Endothelial cell (in vitro differentiated cells): ENCODE measurements around the gene ETV6. TPM values are rescaled to one million over a fixed set of nuclear protein-coding genes. Genes with fewer than 3 reads are reported as not detected.

ENCODE experiments used
- DNase-seq: peaks from one replicate; pipeline ENCODE4 v3.0.0; 2021; ENCODE audit warnings: low spot score
- H3K27ac Mint-ChIP-seq: one replicate; pipeline ENCODE4 v1.8.0; 2021; ENCODE audit warnings: mixed read lengths, inconsistent platforms; ENCODE audit not compliant: unreplicated experiment
- H3K27me3 Mint-ChIP-seq: one replicate; pipeline ENCODE4 v1.8.0; 2021; ENCODE audit warnings: mild to moderate bottlenecking, moderate library complexity, mixed read lengths, inconsistent platforms; ENCODE audit not compliant: unreplicated experiment
- H3K36me3 Mint-ChIP-seq: one replicate; pipeline ENCODE4 v1.8.0; 2021; ENCODE audit warnings: mild to moderate bottlenecking, low read depth, mixed read lengths, inconsistent platforms; ENCODE audit not compliant: unreplicated experiment
- H3K4me1 Mint-ChIP-seq: one replicate; pipeline ENCODE4 v1.8.0; 2021; ENCODE audit warnings: mild to moderate bottlenecking, mixed read lengths, inconsistent platforms; ENCODE audit not compliant: unreplicated experiment
- H3K4me3 Mint-ChIP-seq: one replicate; pipeline ENCODE4 v1.8.0; 2021; ENCODE audit warnings: mild to moderate bottlenecking, mixed read lengths, inconsistent platforms; ENCODE audit not compliant: unreplicated experiment
- H3K9me3 Mint-ChIP-seq: one replicate; pipeline ENCODE4 v1.8.0; 2021; ENCODE audit warnings: mixed read lengths, inconsistent platforms; ENCODE audit not compliant: unreplicated experiment
- total RNA-seq: library from RNA; stranded (reverse); fragmentation: NEBNext Ultra II Directional; extraction: Animal tissue kit (Norgen Biotek cat#: 25700); gene quantifications from one replicate; pipeline ENCODE4 v1.2.1, GENCODE V29; 2021; ENCODE audit not compliant: unreplicated experiment
- TF ChIP-seq, protein P1 (sequence below): fragments of 200-600 bp; sonication (generic); IDR thresholded peaks from one replicate; pipeline ENCODE4 v1.5.0; 2021; ENCODE audit warnings: antibody characterized with exemption; ENCODE audit not compliant: unreplicated experiment

ETV6 gene
- total RNA-seq, 1 donor from 2014 or later, result 98.7 TPM

DNA sequence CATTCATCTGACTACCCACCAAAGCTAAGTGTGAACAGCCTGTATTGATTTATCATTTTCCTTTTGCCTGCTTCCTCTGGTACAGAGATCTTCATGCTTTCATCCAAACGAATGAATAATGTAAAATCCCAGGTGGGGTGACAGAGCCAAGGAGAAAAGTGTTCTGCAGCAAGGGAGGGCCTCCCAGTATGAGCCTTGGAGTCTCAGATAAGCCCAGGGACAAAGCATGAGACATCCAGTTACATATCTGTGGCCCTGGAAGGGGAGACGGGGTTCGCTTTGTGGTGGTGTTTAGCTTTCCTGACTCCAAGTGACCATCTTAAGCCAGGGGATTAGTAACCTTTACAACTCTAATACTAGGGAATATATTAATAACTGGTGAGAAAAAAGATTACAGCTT lies 177.1 kb downstream of the ETV6 start:
- H3K9me3 Mint-ChIP-seq, result no peaks in the 10 kb centered on the region
- peaks cover 3% of the 10 kb centered on the region for H3K27me3 Mint-ChIP-seq
- H3K36me3 Mint-ChIP-seq, result peaks cover 26% of the 10 kb centered on the region
- no peak for DNase-seq
- H3K4me3 Mint-ChIP-seq, result no peak overlapping the region
- H3K27ac Mint-ChIP-seq, result peak overlapping the region; percentile 6
- TF ChIP-seq, protein P1, sequence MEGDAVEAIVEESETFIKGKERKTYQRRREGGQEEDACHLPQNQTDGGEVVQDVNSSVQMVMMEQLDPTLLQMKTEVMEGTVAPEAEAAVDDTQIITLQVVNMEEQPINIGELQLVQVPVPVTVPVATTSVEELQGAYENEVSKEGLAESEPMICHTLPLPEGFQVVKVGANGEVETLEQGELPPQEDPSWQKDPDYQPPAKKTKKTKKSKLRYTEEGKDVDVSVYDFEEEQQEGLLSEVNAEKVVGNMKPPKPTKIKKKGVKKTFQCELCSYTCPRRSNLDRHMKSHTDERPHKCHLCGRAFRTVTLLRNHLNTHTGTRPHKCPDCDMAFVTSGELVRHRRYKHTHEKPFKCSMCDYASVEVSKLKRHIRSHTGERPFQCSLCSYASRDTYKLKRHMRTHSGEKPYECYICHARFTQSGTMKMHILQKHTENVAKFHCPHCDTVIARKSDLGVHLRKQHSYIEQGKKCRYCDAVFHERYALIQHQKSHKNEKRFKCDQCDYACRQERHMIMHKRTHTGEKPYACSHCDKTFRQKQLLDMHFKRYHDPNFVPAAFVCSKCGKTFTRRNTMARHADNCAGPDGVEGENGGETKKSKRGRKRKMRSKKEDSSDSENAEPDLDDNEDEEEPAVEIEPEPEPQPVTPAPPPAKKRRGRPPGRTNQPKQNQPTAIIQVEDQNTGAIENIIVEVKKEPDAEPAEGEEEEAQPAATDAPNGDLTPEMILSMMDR, result no peak
- H3K4me1 Mint-ChIP-seq, result peaks cover 46% of the 10 kb centered on the region

DNA sequence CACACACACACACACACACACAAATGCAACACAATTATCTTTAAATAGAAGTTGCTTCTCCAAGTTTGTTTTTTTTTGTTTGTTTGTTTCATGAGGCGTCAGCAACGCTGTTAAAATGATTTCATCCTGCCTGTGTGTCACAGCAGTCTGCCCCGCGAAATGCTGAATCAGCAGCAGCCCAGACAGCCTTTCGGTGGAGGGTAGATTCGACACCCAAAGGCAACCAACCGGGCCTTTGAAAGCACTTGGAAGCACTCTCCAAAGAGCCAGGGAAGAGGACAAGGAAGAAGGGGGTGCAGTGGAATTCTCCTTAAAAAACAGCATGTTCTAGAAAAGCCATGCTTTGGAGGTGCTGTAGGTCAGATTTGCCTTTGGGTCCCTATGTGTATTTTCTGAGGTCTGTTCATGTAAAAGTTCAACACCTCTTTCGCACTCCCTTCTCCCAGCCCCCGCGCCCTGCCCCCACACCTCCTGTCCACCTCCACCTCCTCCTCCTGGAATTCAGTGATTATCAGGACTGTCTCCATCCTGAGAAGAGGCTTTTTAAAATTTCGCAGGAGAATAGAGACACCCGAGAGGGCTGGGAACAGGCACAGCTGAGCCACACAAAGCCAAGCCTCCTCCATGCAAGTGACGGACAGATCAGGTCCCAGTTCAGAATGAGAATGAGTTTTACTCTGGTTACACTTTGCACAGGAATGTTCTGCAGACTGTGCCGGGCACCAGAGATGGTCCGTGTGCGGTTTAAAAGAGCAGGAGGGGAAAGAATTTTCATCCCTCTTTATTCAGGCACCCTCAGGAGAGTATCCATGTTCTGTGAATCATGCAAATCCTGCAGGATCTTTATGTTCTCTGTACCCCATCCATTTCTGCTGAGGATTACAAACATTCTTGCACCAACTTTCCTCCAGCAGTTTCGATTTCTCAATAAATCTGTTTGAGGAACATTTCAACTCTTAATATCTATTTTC lies 177.9 kb downstream of the ETV6 start:
- no peaks in the 10 kb centered on the region for H3K9me3 Mint-ChIP-seq
- no peak overlapping the region for H3K27ac Mint-ChIP-seq
- peaks cover 3% of the 10 kb centered on the region for H3K27me3 Mint-ChIP-seq
- H3K36me3 Mint-ChIP-seq, result peaks cover 24% of the 10 kb centered on the region
- H3K4me1 Mint-ChIP-seq, result peaks cover 45% of the 10 kb centered on the region
- TF ChIP-seq, protein P1, result no peak
- no peak overlapping the region for H3K4me3 Mint-ChIP-seq
- no peak for DNase-seq

DNA sequence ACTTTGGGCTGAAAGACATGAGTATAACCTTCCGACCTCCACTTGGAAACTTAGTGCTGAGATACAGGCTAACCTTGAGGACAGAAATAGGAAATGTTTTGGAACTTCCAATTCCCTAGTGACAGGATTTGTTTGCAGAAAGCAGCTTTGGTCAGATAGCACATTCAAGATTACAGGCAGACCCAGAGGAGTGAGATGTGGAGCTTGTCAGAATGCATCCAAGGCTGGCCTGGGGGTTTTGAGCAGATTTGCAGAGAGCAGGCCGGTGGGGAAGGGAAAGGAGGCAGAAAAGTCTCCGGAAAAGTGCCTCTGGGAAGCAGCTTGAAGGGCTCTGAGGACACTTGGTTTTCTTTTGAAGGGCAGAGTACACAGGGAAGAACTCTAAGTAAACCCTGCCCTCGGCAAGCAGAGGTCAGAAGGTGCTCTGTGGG lies 180.3 kb downstream of the ETV6 start:
- H3K9me3 Mint-ChIP-seq, result no peaks in the 10 kb centered on the region
- H3K36me3 Mint-ChIP-seq, result peaks cover 22% of the 10 kb centered on the region
- no peak overlapping the region for H3K27ac Mint-ChIP-seq
- DNase-seq, result no peak
- H3K4me3 Mint-ChIP-seq, result no peak overlapping the region
- peaks cover 1% of the 10 kb centered on the region for H3K27me3 Mint-ChIP-seq
- H3K4me1 Mint-ChIP-seq, result peaks cover 38% of the 10 kb centered on the region
- TF ChIP-seq, protein P1, result no peak

DNA sequence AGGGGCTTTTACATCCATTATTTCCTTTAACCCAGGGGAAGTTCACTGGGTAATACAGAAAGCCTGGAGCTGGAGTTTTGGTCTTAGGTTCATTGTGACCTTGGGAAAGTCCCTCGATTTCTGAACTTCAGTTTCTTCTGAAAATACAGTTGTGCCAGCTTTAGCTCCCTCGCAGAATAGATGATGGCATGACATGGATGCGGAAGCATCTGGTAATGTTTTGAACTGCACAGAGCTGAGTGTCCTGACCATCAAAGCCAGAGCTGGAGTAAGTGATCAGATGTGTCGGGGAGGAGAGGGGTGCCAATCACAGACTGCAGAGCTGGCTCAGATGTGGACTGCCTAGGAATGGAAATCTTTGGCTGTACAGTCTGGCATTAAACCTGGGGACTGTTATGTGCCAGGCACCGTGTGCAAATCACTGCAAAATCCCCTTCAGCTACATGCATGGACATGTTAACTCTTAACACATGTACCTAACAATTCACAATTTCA lies 180.9 kb downstream of the ETV6 start:
- Mint-ChIP-seq H3K27ac (no peak overlapping the region), H3K4me1 (peaks cover 34% of the 10 kb centered on the region), H3K27me3 (peaks cover 1% of the 10 kb centered on the region), H3K9me3 (no peaks in the 10 kb centered on the region), H3K4me3 (no peak overlapping the region), H3K36me3 (peaks cover 16% of the 10 kb centered on the region)
- TF ChIP-seq, protein P1, result no peak
- no peak for DNase-seq

DNA sequence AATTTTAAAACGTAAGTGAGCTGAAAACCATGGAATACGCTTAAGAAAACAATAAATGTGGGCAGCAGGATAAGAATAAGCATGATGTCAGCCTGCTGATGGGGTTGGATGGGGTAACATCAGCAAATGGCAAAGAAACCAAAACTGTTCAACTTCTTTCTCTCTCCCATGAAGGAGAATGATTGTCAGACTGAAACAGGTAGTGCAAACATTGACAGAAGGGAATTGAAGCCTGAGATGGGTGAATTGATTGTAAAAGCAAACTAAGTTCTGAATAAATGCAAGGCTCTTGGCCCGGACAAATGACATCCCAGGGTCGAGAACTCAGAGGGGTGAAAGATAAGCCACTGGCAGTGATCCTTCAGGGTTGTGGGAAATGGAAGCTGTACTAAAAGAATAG lies 182.6 kb downstream of the ETV6 start:
- no peak overlapping the region for H3K4me3 Mint-ChIP-seq
- H3K36me3 Mint-ChIP-seq, result peaks cover 11% of the 10 kb centered on the region
- H3K27me3 Mint-ChIP-seq, result peaks cover under 1% of the 10 kb centered on the region
- H3K9me3 Mint-ChIP-seq, result no peaks in the 10 kb centered on the region
- peaks cover 30% of the 10 kb centered on the region for H3K4me1 Mint-ChIP-seq
- TF ChIP-seq, protein P1, result no peak
- DNase-seq, result no peak
- peak overlapping the region; percentile 28 for H3K27ac Mint-ChIP-seq
